ENCODE data around the gene PLSCR3.
A peak's percentile ranks its signal among the peaks of the same experiment; 100 is the strongest.

PLSCR3 gene

GRCh38 chr17:7408863-7409262, 14.5 kb upstream of the PLSCR3 start:
- no peak overlapping the region for H3K27ac ChIP-seq
- no peak for TF ChIP-seq CTCF (conservative IDR thresholded peaks at IDR 0.05)
- no peak for TF ChIP-seq ZFX (IDR thresholded peaks at IDR 0.05)

- TF ChIP-seq ZFX (IDR thresholded peaks at IDR 0.05) (no peak), CTCF (conservative IDR thresholded peaks at IDR 0.05) (no peak)
- no peak overlapping the region for H3K27ac ChIP-seq
Measured at GRCh38 chr17:7408252-7408727, 14.0 kb upstream of the PLSCR3 start.

GRCh38 chr17:7407485-7408251, 13.3 kb upstream of the PLSCR3 start, which contains the start of gene NLGN2:
Gene NLGN2 (plus strand): TSS chr17:7407845. CDS start chr17:7408256, 411 bp downstream.
- H3K27ac ChIP-seq, result no peak within 1 kb of the TSS
- TF ChIP-seq ZFX (IDR thresholded peaks at IDR 0.05) (no peak), CTCF (conservative IDR thresholded peaks at IDR 0.05) (no peak)

- no peak for TF ChIP-seq ZFX (IDR thresholded peaks at IDR 0.05)
- no peak for TF ChIP-seq CTCF (conservative IDR thresholded peaks at IDR 0.05)
- H3K27ac ChIP-seq, result no peak overlapping the region
Measured at GRCh38 chr17:7407082-7407481, 12.8 kb upstream of the PLSCR3 start.

- no peak overlapping the region for H3K27ac ChIP-seq
- TF ChIP-seq CTCF (conservative IDR thresholded peaks at IDR 0.05) (no peak), ZFX (IDR thresholded peaks at IDR 0.05) (no peak)
Measured at GRCh38 chr17:7406235-7406825, 12.0 kb upstream of the PLSCR3 start.

GRCh38 chr17:7405350-7406234, 11.3 kb upstream of the PLSCR3 start:
- peak overlapping the region; percentile 86 for H3K27ac ChIP-seq
- no peak for TF ChIP-seq CTCF (conservative IDR thresholded peaks at IDR 0.05)
- no peak for TF ChIP-seq ZFX (IDR thresholded peaks at IDR 0.05)
